Fibroblast of lung (primary cell): ENCODE data around the gene NUP98. TPM values are rescaled to one million over a fixed set of nuclear protein-coding genes. Genes with fewer than 3 reads are reported as not detected.

Source experiments
- DNase-seq, 2 donors: peaks; one replicate each; pipeline versions ENCODE4 v3.0.0 to v3.0.0-alpha.2; 2010; ENCODE audit warnings: low read depth in 2 of 2
- H2AFZ ChIP-seq: 2 replicates; pipeline ENCODE4 v1.5.1; 2012; ENCODE audit warnings: low read length, control low read depth, inconsistent platforms
- H3K27ac ChIP-seq: 2 replicates; pipeline ENCODE4 v1.5.1; 2011; ENCODE audit warnings: low read length, control low read depth; ENCODE audit not compliant: insufficient read depth
- H3K27me3 ChIP-seq: 2 replicates; pipeline ENCODE4 v1.5.1; 2011; ENCODE audit warnings: mild to moderate bottlenecking, low read length; ENCODE audit not compliant: control insufficient read depth, insufficient read depth
- H3K36me3 ChIP-seq: 2 replicates; pipeline ENCODE4 v1.5.1; 2011; ENCODE audit warnings: low read length; ENCODE audit not compliant: control insufficient read depth, insufficient read depth
- H3K4me1 ChIP-seq: 2 replicates; pipeline ENCODE4 v1.5.1; 2011; ENCODE audit warnings: low read length; ENCODE audit not compliant: control insufficient read depth, insufficient read depth; ENCODE audit errors: extremely low read depth
- H3K4me2 ChIP-seq: 2 replicates; pipeline ENCODE4 v1.5.1; 2011; ENCODE audit warnings: low read length, control low read depth; ENCODE audit not compliant: insufficient read depth; ENCODE audit errors: extremely low read depth
- H3K4me3 ChIP-seq, 4 experiments: fragments of 200-600 bp in 1 of 4; sonication (generic) in 1 of 4; replicated peaks in 1 of 4; 2 replicates each; pipeline ENCODE4 v1.5.1; 2011 to 2016; ENCODE audit warnings: low read length in 4 of 4, low read depth in 3 of 4, mild to moderate bottlenecking in 3 of 4, control low read depth in 2 of 4, inconsistent platforms in 1 of 4, mixed read lengths in 1 of 4; ENCODE audit not compliant: insufficient read depth in 1 of 4; ENCODE audit errors: control extremely low read depth in 1 of 4
- H3K79me2 ChIP-seq: 2 replicates; pipeline ENCODE4 v1.5.1; 2012; ENCODE audit warnings: mild to moderate bottlenecking, low read length, inconsistent platforms; ENCODE audit not compliant: control insufficient read depth, insufficient read depth
- H3K9ac ChIP-seq: 2 replicates; pipeline ENCODE4 v1.5.1; 2011; ENCODE audit warnings: mild to moderate bottlenecking, low read length, control low read depth; ENCODE audit not compliant: insufficient read depth
- H3K9me3 ChIP-seq: 2 replicates; pipeline ENCODE4 v1.5.1; 2012; ENCODE audit warnings: low read depth, low read length; ENCODE audit not compliant: control insufficient read depth, insufficient read depth
- H4K20me1 ChIP-seq: 2 replicates; pipeline ENCODE4 v1.5.1; 2011; ENCODE audit warnings: low read length; ENCODE audit not compliant: control insufficient read depth, insufficient read depth; ENCODE audit errors: extremely low read depth
- EZH2 ChIP-seq: IDR thresholded peaks from 2 replicates; pipeline ENCODE4 v1.5.1; 2012; ENCODE audit warnings: low read length, control low read depth, mild to moderate bottlenecking; ENCODE audit errors: missing control alignments
- polyA plus RNA-seq, 2 donors: library from polyadenylated mRNA; depleted of rRNA in 1 of 2; stranded (reverse) in 1 of 2; unstranded in 1 of 2; fragments of >200 nt; gene quantifications; 2 replicates each; pipeline ENCODE4 v1.2.1, GENCODE V29; 2011 to 2012; ENCODE audit warnings: missing spikeins in 1 of 2
- total RNA-seq: library from RNA; depleted of rRNA; stranded (reverse); fragments of >200 nt; gene quantifications from 2 replicates; pipeline ENCODE4 v1.2.1, GENCODE V29; 2014
- TF ChIP-seq, protein P1 (sequence below), 2 donors: IDR thresholded peaks in 1 of 2; conservative IDR thresholded peaks in 1 of 2; 1 replicate in 1 of 2; 2 replicates in 1 of 2; pipeline ENCODE4 v1.5.1; 2011 to 2012; ENCODE audit warnings: low read length in 2 of 2, control low read depth in 1 of 2, inconsistent platforms in 1 of 2, low read depth in 1 of 2, mild to moderate bottlenecking in 1 of 2

NUP98 gene
- total and polyA plus RNA-seq, 2 donors (not counting 1 experiment from before 2014, with no cell fraction given) = 60.6 to 99.6 TPM

DNA sequence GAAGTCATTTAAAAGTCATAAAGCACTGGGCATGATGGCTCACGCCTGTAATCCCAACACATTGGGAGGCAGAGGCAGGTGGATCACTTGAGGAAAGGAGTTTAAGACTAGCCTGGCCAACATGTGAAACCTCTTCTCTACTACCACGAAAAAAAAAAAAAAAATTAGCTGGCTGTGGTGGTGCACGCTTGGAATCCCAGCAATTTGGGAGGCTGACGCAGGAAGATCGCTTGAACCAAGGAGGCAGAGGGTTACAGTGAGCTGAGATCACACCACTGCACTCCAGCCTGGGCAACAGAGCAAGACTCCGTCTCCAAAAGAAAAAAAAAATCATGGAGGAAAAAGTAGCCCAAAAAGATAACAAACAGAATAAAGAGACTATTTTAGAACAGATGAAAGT lies 42.2 kb downstream of the NUP98 start:
- H2AFZ ChIP-seq = no peak overlapping the region
- H3K4me3 ChIP-seq = no peak overlapping the region
- H3K4me2 ChIP-seq = no peak overlapping the region
- DNase-seq = no peak
- no peaks in the 10 kb centered on the region for H3K27me3 ChIP-seq
- H3K36me3 ChIP-seq = peaks cover 6% of the 10 kb centered on the region
- H3K4me1 ChIP-seq = no peaks in the 10 kb centered on the region
- H3K27ac ChIP-seq = no peak overlapping the region
- no peak overlapping the region for H3K9ac ChIP-seq
- no peaks in the 10 kb centered on the region for H3K79me2 ChIP-seq
- H4K20me1 ChIP-seq = no peaks in the 10 kb centered on the region
- no peaks in the 10 kb centered on the region for H3K9me3 ChIP-seq
- TF ChIP-seq, protein P1, sequence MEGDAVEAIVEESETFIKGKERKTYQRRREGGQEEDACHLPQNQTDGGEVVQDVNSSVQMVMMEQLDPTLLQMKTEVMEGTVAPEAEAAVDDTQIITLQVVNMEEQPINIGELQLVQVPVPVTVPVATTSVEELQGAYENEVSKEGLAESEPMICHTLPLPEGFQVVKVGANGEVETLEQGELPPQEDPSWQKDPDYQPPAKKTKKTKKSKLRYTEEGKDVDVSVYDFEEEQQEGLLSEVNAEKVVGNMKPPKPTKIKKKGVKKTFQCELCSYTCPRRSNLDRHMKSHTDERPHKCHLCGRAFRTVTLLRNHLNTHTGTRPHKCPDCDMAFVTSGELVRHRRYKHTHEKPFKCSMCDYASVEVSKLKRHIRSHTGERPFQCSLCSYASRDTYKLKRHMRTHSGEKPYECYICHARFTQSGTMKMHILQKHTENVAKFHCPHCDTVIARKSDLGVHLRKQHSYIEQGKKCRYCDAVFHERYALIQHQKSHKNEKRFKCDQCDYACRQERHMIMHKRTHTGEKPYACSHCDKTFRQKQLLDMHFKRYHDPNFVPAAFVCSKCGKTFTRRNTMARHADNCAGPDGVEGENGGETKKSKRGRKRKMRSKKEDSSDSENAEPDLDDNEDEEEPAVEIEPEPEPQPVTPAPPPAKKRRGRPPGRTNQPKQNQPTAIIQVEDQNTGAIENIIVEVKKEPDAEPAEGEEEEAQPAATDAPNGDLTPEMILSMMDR (conservative IDR thresholded peaks at IDR 0.05 in 1 of 2, IDR thresholded peaks at IDR 0.05 in 1 of 2; ENCODE audit: low read depth in 1 of 2, low read length in 2 of 2) = no peak
- no peak for TF ChIP-seq EZH2

DNA sequence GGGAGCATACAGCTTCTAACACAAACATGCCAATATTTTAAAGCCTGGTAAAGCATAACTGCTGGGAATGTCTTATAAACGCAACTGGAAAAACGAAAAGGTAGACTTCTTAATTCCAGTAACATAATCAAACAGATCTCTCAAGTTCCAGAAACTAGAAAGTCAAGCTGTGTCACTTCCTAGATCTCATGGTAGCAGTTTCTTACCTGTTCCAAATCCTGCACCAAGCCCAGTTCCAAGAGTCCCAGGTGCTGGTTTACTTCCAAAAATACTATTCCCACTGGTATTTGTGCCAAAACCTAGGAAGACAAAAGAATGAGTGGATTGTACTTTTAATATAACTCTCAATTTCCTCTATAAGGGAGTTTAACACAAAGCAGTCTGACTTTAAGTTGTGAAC lies 44.2 kb downstream of the NUP98 start:
- no peak for DNase-seq
- no peaks in the 10 kb centered on the region for H3K27me3 ChIP-seq
- H3K36me3 ChIP-seq = no peaks in the 10 kb centered on the region
- no peak overlapping the region for H3K4me3 ChIP-seq
- H2AFZ ChIP-seq = no peak overlapping the region
- no peak overlapping the region for H3K9ac ChIP-seq
- no peaks in the 10 kb centered on the region for H4K20me1 ChIP-seq
- H3K79me2 ChIP-seq = no peaks in the 10 kb centered on the region
- H3K9me3 ChIP-seq = no peaks in the 10 kb centered on the region
- H3K4me2 ChIP-seq = no peak overlapping the region
- H3K4me1 ChIP-seq = no peaks in the 10 kb centered on the region
- no peak for TF ChIP-seq EZH2
- TF ChIP-seq, protein P1 (conservative IDR thresholded peaks at IDR 0.05 in 1 of 2, IDR thresholded peaks at IDR 0.05 in 1 of 2; ENCODE audit: low read depth in 1 of 2, low read length in 2 of 2) = no peak
- H3K27ac ChIP-seq = no peak overlapping the region

DNA sequence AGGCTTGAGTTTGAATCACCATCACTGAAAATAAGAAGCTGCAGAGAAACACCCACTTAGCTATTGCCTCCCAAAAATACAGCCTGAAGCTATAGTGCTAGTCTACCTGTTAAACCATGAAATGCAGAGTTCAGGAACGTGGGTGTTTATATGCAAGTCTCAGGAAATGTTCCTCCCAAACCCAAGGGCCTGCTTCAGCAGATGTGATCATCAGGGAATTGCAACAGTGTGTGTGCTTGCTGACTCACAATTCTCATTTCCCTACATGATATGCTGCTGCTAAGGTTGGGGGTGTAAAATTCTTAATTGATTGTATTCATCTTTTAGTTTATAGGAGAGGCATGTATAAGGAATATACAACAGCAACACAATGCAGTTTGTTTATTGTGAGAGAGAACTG lies 49.6 kb downstream of the NUP98 start:
- Histone ChIP-seq H4K20me1 (no peaks in the 10 kb centered on the region), H3K36me3 (no peaks in the 10 kb centered on the region), H3K79me2 (no peaks in the 10 kb centered on the region), H2AFZ (no peak overlapping the region), H3K4me2 (peak overlapping the region; percentile 26), H3K27ac (no peak overlapping the region), H3K4me1 (peaks cover 3% of the 10 kb centered on the region), H3K9me3 (no peaks in the 10 kb centered on the region), H3K4me3 (no peak overlapping the region), H3K27me3 (no peaks in the 10 kb centered on the region), H3K9ac (no peak overlapping the region)
- peak; percentile 73 to 76 for DNase-seq
- TF ChIP-seq, protein P1 (conservative IDR thresholded peaks at IDR 0.05 in 1 of 2, IDR thresholded peaks at IDR 0.05 in 1 of 2; ENCODE audit: low read depth in 1 of 2, low read length in 2 of 2) = no peak
- no peak for TF ChIP-seq EZH2
